A673 (cell line): ENCODE measurements around the gene C2orf80.

Experiments used
- CTCF ChIP-seq: fragments of 300-800, 200-600 bp; sonication (generic); conservative IDR thresholded peaks from 2 replicates; pipeline ENCODE4 v1.5.1; 2017; ENCODE audit warnings: low read depth, mild to moderate bottlenecking, antibody characterized with exemption, low read length, moderate library complexity, mixed read lengths
- EZH2 ChIP-seq: fragments of 200-600 bp; sonication (generic); IDR thresholded peaks from 2 replicates; pipeline ENCODE4 v1.6.1; 2017; ENCODE audit warnings: borderline replicate concordance, low read depth, mild to moderate bottlenecking, mixed read lengths, antibody characterized with exemption, low read length; ENCODE audit not compliant: poor library complexity, severe bottlenecking

- TF ChIP-seq CTCF (no peak), EZH2 (no peak)
These were observed 42.1 kb downstream of the C2orf80 start for GRCh38 chr2:208147759-208148158.
